A549 (cell line): Measurements from ENCODE around the gene CARD10. TPM values are rescaled to one million over a fixed set of nuclear protein-coding genes. Genes with fewer than 3 reads are reported as not detected.
"Not testable (repeated sequence)": the region's sequence is repeated elsewhere in the genome, so short reads cannot be mapped to it uniquely, and the experiment has no call there.

Experiments
- ATAC-seq, 2 experiments: fragments of 200-7000 bp in 1 of 2; fragments of >200 bp in 1 of 2; cut with Nextera tagmentation in 1 of 2; cut with Tn5 transposase in 1 of 2; 3 replicates each; pipeline versions ENCODE4 v1.8.0 to v1.9.1; 2018 to 2020; ENCODE audit warnings: mild to moderate bottlenecking in 1 of 2, moderate library complexity in 1 of 2
- CTCF ChIA-PET: fragments of 300-600 bp; sonication (Branson Sonifier 250); formaldehyde crosslinking; extraction: SDS; loops from one replicate; lab custom pipeline; 2021; ENCODE audit warnings: antibody characterized with exemption, inconsistent platforms; lab: Yijun Ruan, JAX
- POLR2A ChIA-PET: fragments of 350-600 bp; formaldehyde crosslinking; extraction: SDS; loops from one replicate; lab custom pipeline; 2021; ENCODE audit warnings: antibody characterized with exemption, inconsistent platforms; lab: Yijun Ruan, JAX
- DNase-seq, 2 experiments: peaks; one replicate each; pipeline versions ENCODE4 v3.0.0 to v3.0.0-alpha.2; 2011 to 2016; ENCODE audit warnings: low read depth in 1 of 2, low spot score in 1 of 2
- FAIRE-seq: peaks from 2 replicates; lab custom pipeline; 2011; peaks lifted over from hg19 to GRCh38; lab: Jason Lieb, UNC
- H3K27ac ChIP-seq, 2 experiments: fragments of >200 bp; sonication (Bioruptor Twin); formaldehyde crosslinking; 3 replicates each; pipeline ENCODE4 v1.5.1; 2016 to 2017
- H3K4me1 ChIP-seq: fragments of >200 bp; sonication (Bioruptor Twin); formaldehyde crosslinking; 3 replicates; pipeline ENCODE4 v1.6.1; 2016
- H3K4me2 ChIP-seq: fragments of >200 bp; sonication (Bioruptor Twin); formaldehyde crosslinking; 3 replicates; pipeline ENCODE4 v1.6.1; 2016
- H3K4me3 ChIP-seq: fragments of >200 bp; sonication (Bioruptor Twin); formaldehyde crosslinking; 3 replicates; pipeline ENCODE4 v1.5.1; 2016
- H3K9me3 ChIP-seq: fragments of >200 bp; sonication (Bioruptor Twin); formaldehyde crosslinking; 3 replicates; pipeline ENCODE4 v1.6.1; 2016
- CBX2 ChIP-seq: fragments of 200-600 bp; sonication (generic); IDR thresholded peaks from 2 replicates; pipeline ENCODE4 v1.6.1; 2016; ENCODE audit warnings: low read depth, mild to moderate bottlenecking, borderline replicate concordance
- CEBPB ChIP-seq, 2 experiments: fragments of >200 bp in 1 of 2; sonication (Bioruptor Twin) in 1 of 2; formaldehyde crosslinking in 1 of 2; IDR thresholded peaks; 2 replicates each; pipeline ENCODE4 v1.6.1; 2012 to 2016
- EHF ChIP-seq: fragments of 250-450 bp; sonication (Bioruptor Pico); IDR thresholded peaks from 2 replicates; pipeline ENCODE4 v1.5.0; 2020; ENCODE audit warnings: mild to moderate bottlenecking
- FOSB ChIP-seq: fragments of 250-450 bp; sonication (Bioruptor Pico); IDR thresholded peaks from 2 replicates; pipeline ENCODE4 v1.5.0; 2020; ENCODE audit warnings: mild to moderate bottlenecking, moderate library complexity
- FOSL2 ChIP-seq, 2 experiments: fragments of 450-650 bp in 1 of 2; fragments of >200 bp in 1 of 2; sonication (Bioruptor Twin) in 1 of 2; formaldehyde crosslinking; IDR thresholded peaks; 2 replicates each; pipeline versions ENCODE4 v1.5.0 to v1.6.1; 2016 to 2020; ENCODE audit warnings: mild to moderate bottlenecking in 1 of 2, moderate library complexity in 1 of 2
- FOXS1 ChIP-seq: fragments of 250-450 bp; sonication (Bioruptor Pico); IDR thresholded peaks from 2 replicates; pipeline ENCODE4 v1.5.0; 2020; ENCODE audit warnings: mild to moderate bottlenecking, moderate library complexity
- HOXB13 ChIP-seq: fragments of 250-450 bp; sonication (Bioruptor Pico); IDR thresholded peaks from 2 replicates; pipeline ENCODE4 v1.5.0; 2020; ENCODE audit warnings: low read depth, mild to moderate bottlenecking, moderate library complexity
- MAX ChIP-seq: IDR thresholded peaks from 2 replicates; pipeline ENCODE4 v1.6.1; 2012
- MYC ChIP-seq: IDR thresholded peaks from 2 replicates; pipeline ENCODE4 v1.6.1; 2012; ENCODE audit warnings: mild to moderate bottlenecking, inconsistent platforms, low read length, improper control_type of control experiment, borderline replicate concordance
- NPAS2 ChIP-seq: fragments of 250-450 bp; sonication (Bioruptor Pico); IDR thresholded peaks from 2 replicates; pipeline ENCODE4 v1.8.0; 2022; ENCODE audit warnings: mild to moderate bottlenecking, moderate library complexity, borderline replicate concordance
- NR3C1 ChIP-seq: fragments of >200 bp; sonication (Bioruptor Twin); formaldehyde crosslinking; IDR thresholded peaks from 3 replicates; pipeline ENCODE4 v1.6.1; 2017
- RCOR1 ChIP-seq: fragments of 150-350 bp; IDR thresholded peaks from 2 replicates; pipeline ENCODE4 v1.6.1; 2014; ENCODE audit warnings: antibody characterized with exemption, low read length, low read depth
- RNF2 ChIP-seq: fragments of 200-600 bp; sonication (generic); IDR thresholded peaks from 2 replicates; pipeline ENCODE4 v1.6.1; 2016; ENCODE audit warnings: low read depth, mild to moderate bottlenecking, antibody characterized with exemption, moderate library complexity, borderline replicate concordance
- SREBF2 ChIP-seq: fragments of 450-650 bp; IDR thresholded peaks from 2 replicates; pipeline ENCODE4 v1.6.1; 2014; ENCODE audit warnings: mild to moderate bottlenecking, moderate library complexity
- TFCP2L1 ChIP-seq: fragments of 250-450 bp; sonication (Bioruptor Pico); IDR thresholded peaks from 2 replicates; pipeline ENCODE4 v1.5.0; 2021; ENCODE audit warnings: mild to moderate bottlenecking
- USF2 ChIP-seq: fragments of 450-650 bp; IDR thresholded peaks from 2 replicates; pipeline ENCODE4 v1.6.1; 2014; ENCODE audit warnings: antibody characterized with exemption
- ZC3H11A ChIP-seq: fragments of 450-650 bp; IDR thresholded peaks from 2 replicates; pipeline ENCODE4 v1.6.1; 2014; ENCODE audit warnings: antibody characterized with exemption, mild to moderate bottlenecking
- ZFP36 ChIP-seq: fragments of 450-650 bp; IDR thresholded peaks from 2 replicates; pipeline ENCODE4 v1.6.1; 2014; ENCODE audit warnings: borderline replicate concordance; ENCODE audit not compliant: partially characterized antibody
- ZNF302 ChIP-seq: fragments of 250-450 bp; sonication (Bioruptor Pico); IDR thresholded peaks from 2 replicates; pipeline ENCODE4 v1.9.0; 2021; ENCODE audit warnings: inconsistent platforms, mild to moderate bottlenecking, moderate library complexity
- ZSCAN20 ChIP-seq: fragments of 250-450 bp; sonication (Bioruptor Pico); IDR thresholded peaks from 2 replicates; pipeline ENCODE4 v1.8.0; 2022; ENCODE audit warnings: mild to moderate bottlenecking, moderate library complexity
- WGBS: methylation state at CpG from one replicate; pipeline ENCODE4 v1.1.6; 2017; ENCODE audit errors: missing lambda C conversion rate; 5-methylcytosine and 5-hydroxymethylcytosine counted together
- polyA plus RNA-seq, 4 experiments: library from polyadenylated mRNA; depleted of rRNA in 3 of 4; stranded (reverse); fragments of >200 nt; fragmentation: RNase III in 1 of 4; extraction: RNeasy Plus Mini Kit Qiagen cat#74134 plus additional on column Dnase treatment in 1 of 4; gene quantifications; 2 replicates in 3 of 4; 3 replicates in 1 of 4; pipeline ENCODE4 v1.2.3, GENCODE V29; 2011 to 2017
- TF ChIP-seq, protein P1 (sequence below): fragments of 250-450 bp; sonication (Bioruptor Pico); IDR thresholded peaks from 2 replicates; pipeline ENCODE4 v1.5.0; 2021; ENCODE audit warnings: mild to moderate bottlenecking, moderate library complexity, borderline replicate concordance

CARD10 gene
- polyA plus RNA-seq, 2 of the 4 experiments (the other 2 are of a cell fraction), result 8.3 to 15.3 TPM

GRCh38 chr22:37534445-37534844 is 15.2 kb upstream of the CARD10 start:
- no peak for TF ChIP-seq HOXB13
- no peak for TF ChIP-seq RNF2
- no peak for TF ChIP-seq MAX
- TF ChIP-seq FOSB (CRISPR knock-in tag), result no peak
- TF ChIP-seq SREBF2, result no peak
- no peak for TF ChIP-seq USF2
- TF ChIP-seq FOXS1 (CRISPR knock-in tag), result no peak
- no peak for TF ChIP-seq CEBPB (IDR thresholded peaks at IDR 0.05)
- TF ChIP-seq, protein P1, sequence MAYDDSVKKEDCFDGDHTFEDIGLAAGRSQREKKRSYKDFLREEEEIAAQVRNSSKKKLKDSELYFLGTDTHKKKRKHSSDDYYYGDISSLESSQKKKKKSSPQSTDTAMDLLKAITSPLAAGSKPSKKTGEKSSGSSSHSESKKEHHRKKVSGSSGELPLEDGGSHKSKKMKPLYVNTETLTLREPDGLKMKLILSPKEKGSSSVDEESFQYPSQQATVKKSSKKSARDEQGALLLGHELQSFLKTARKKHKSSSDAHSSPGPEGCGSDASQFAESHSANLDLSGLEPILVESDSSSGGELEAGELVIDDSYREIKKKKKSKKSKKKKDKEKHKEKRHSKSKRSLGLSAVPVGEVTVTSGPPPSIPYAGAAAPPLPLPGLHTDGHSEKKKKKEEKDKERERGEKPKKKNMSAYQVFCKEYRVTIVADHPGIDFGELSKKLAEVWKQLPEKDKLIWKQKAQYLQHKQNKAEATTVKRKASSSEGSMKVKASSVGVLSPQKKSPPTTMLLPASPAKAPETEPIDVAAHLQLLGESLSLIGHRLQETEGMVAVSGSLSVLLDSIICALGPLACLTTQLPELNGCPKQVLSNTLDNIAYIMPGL (CRISPR knock-in tag), result no peak
- no peak for TF ChIP-seq ZNF302 (CRISPR knock-in tag)
- no peak for TF ChIP-seq CBX2
- TF ChIP-seq ZC3H11A, result no peak
- no peak for TF ChIP-seq NPAS2 (CRISPR knock-in tag)
- DNase-seq (no peak), FAIRE-seq (no peak), ATAC-seq (no peak)
- WGBS, result 96% methylated on average over 3 of the region's 3 CpGs
- Histone ChIP-seq H3K4me1 (peaks cover 17% of the 10 kb centered on the region), H3K9me3 (no peaks in the 10 kb centered on the region), H3K27ac (no peak overlapping the region), H3K4me2 (peak overlapping the region; percentile 44; the same call in 1 of the 3 replicates), H3K4me3 (no peak overlapping the region)
- CTCF ChIA-PET, result interaction anchor here (2.5 kb wide), 1 partner anchor 32 kb away, joined by 12 read pairs; no protein-coding TSS in a partner anchor
- POLR2A ChIA-PET, result no interaction called here

GRCh38 chr22:37533995-37534394 is 14.8 kb upstream of the CARD10 start:
- CTCF ChIA-PET, result interaction anchor here (2.5 kb wide), 1 partner anchor 33 kb away, joined by 12 read pairs; no protein-coding TSS in a partner anchor
- H3K4me3 ChIP-seq, result no peak overlapping the region
- ATAC-seq (no peak), FAIRE-seq (no peak), DNase-seq (no peak)
- no peak overlapping the region for H3K27ac ChIP-seq
- H3K9me3 ChIP-seq, result no peaks in the 10 kb centered on the region
- TF ChIP-seq FOSL2 (IDR thresholded peaks at IDR 0.05), result no peak
- peak; percentile 22; the same call in 1 of the 2 replicates for TF ChIP-seq FOSL2 (CRISPR knock-in tag; IDR thresholded peaks at IDR 0.05)
- no peak for TF ChIP-seq MYC
- H3K4me2 ChIP-seq, result peak overlapping the region; percentile 44
- POLR2A ChIA-PET, result no interaction called here
- WGBS, result 31% methylated on average over 9 of the region's 9 CpGs
- peaks cover 16% of the 10 kb centered on the region for H3K4me1 ChIP-seq

- ATAC-seq, result no peak
- Histone ChIP-seq H3K27ac (no peak overlapping the region), H3K9me3 (no peaks in the 10 kb centered on the region), H3K4me1 (peaks cover 37% of the 10 kb centered on the region)
- CTCF ChIA-PET, result interaction anchor here (0.9 to 4.9 kb wide), 3 partner anchors 10 to 63 kb away, joined by 3 to 34 read pairs (median 6); no protein-coding TSS in a partner anchor
- no peak for DNase-seq
- TF ChIP-seq EHF (CRISPR knock-in tag) (no peak), TFCP2L1 (CRISPR knock-in tag) (no peak), ZSCAN20 (CRISPR knock-in tag) (no peak), ZFP36 (no peak), CBX2 (no peak), NR3C1 (no peak), USF2 (no peak), RCOR1 (no peak)
- TF ChIP-seq, all 56 proteins: peak for 0
- no peak for FAIRE-seq
- H3K4me3 ChIP-seq, result no peak overlapping the region
- POLR2A ChIA-PET, result no interaction called here
- 94% methylated on average over 2 of the region's 2 CpGs for WGBS
- no peak overlapping the region for H3K4me2 ChIP-seq
Observed at GRCh38 chr22:37529652-37530345, 10.6 kb upstream of the CARD10 start.

GRCh38 chr22:37527952-37528351 is 8.7 kb upstream of the CARD10 start:
- FAIRE-seq, H3K4me3 ChIP-seq, H3K4me2 ChIP-seq, DNase-seq, ATAC-seq, POLR2A ChIA-PET, H3K9me3 ChIP-seq: not testable (repeated sequence)
- WGBS, result 97% methylated on average over 9 of the region's 9 CpGs
- CTCF ChIA-PET, result interaction anchor here (1.0 to 4.9 kb wide), 7 partner anchors 12 to 335 kb away, joined by 3 to 34 read pairs (median 4); no protein-coding TSS in a partner anchor
- Histone ChIP-seq H3K27ac (peak overlapping the region in 1 of 2 experiments; percentile 90; a peak in 2 of 6 replicates), H3K4me1 (peaks cover 29% of the 10 kb centered on the region)

DNA sequence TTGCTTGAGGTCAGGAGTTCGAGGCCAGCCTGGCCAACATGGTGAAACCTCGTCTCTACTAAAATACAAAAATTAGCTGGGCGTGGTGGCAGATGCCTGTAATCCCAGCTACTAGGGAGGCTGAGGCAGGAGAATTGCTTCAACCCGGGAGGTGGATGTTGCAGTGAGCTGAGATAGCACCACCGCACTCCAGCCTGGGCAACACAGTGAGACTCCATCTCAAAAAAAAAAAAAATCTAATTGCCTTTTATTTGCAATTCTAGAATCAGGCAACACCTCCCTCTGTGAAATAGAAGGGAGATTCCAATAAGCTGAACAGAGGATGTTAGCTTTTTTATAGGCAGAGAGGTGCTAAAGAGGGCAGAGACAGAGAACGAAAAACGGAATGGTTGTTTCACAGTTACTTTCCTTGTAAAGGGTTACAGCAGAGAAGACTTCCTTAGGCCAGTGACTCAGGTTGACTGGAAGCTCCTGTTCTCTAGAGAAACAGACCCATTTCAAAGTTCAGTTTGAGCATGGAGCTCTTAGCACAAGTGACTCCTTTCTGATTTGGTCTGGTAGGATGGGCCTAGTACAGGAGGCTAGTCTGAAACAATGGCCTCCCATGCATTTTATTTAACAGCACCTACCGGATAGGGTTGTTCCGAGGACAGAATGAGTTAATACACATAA is 8.0 kb upstream of the CARD10 start:
- POLR2A ChIA-PET, H3K4me2 ChIP-seq, ATAC-seq, DNase-seq, H3K9me3 ChIP-seq, FAIRE-seq, H3K4me3 ChIP-seq: not testable (repeated sequence)
- CTCF ChIA-PET, result interaction anchor here (0.6 to 4.9 kb wide), 9 partner anchors 12 to 1306 kb away, joined by 3 to 34 read pairs (median 4); no protein-coding TSS in a partner anchor
- Histone ChIP-seq H3K27ac (peak overlapping the region in 1 of 2 experiments; percentile 90; a peak in 3 of 6 replicates), H3K4me1 (peaks cover 29% of the 10 kb centered on the region)
- 97% methylated on average over 9 of the region's 9 CpGs for WGBS
